HepG2 (cell line): Measurements from ENCODE around the gene MIDN. TPM values are rescaled to one million over a fixed set of nuclear protein-coding genes. Genes with fewer than 3 reads are reported as not detected.

Experiments used
- FOXA3 ChIP-seq: IDR thresholded peaks from 2 replicates; pipeline ENCODE4 v1.6.1; 2016; ENCODE audit warnings: missing genetic modification reagents, missing compliant biosample characterization
- GMEB2 ChIP-seq: IDR thresholded peaks from 2 replicates; pipeline ENCODE4 v1.6.1; 2016; ENCODE audit warnings: missing biosample characterization, missing genetic modification reagents, low read depth
- GZF1 ChIP-seq: sonication (generic); formaldehyde crosslinking; IDR thresholded peaks from 2 replicates; pipeline ENCODE4 v1.5.1; 2020; ENCODE audit warnings: mild to moderate bottlenecking, missing genetic modification reagents
- HNF1B ChIP-seq: sonication (generic); formaldehyde crosslinking; IDR thresholded peaks from 2 replicates; pipeline ENCODE4 v1.5.1; 2020; ENCODE audit warnings: mild to moderate bottlenecking, moderate library complexity, missing genetic modification reagents
- JUNB ChIP-seq: sonication (generic); formaldehyde crosslinking; IDR thresholded peaks from 2 replicates; pipeline ENCODE4 v1.8.0; 2022; ENCODE audit warnings: missing genetic modification reagents, mild to moderate bottlenecking, borderline replicate concordance
- KLF12 ChIP-seq: sonication (generic); formaldehyde crosslinking; IDR thresholded peaks from 2 replicates; pipeline ENCODE4 v1.4.0; 2020; ENCODE audit warnings: missing genetic modification reagents, borderline replicate concordance
- MATR3 ChIP-seq: sonication (generic); formaldehyde crosslinking; IDR thresholded peaks from 2 replicates; pipeline ENCODE4 v1.4.0; 2020; ENCODE audit warnings: missing genetic modification reagents
- NRL ChIP-seq: sonication (generic); formaldehyde crosslinking; IDR thresholded peaks from 2 replicates; pipeline ENCODE4 v1.5.0; 2020; ENCODE audit warnings: missing genetic modification reagents, mild to moderate bottlenecking, moderate library complexity, borderline replicate concordance
- PHF21A ChIP-seq: sonication (generic); formaldehyde crosslinking; IDR thresholded peaks from 2 replicates; pipeline ENCODE4 v1.5.0; 2020; ENCODE audit warnings: mild to moderate bottlenecking, missing genetic modification reagents
- SNRNP70 ChIP-seq: fragments of 200-400 bp; formaldehyde crosslinking; IDR thresholded peaks from 2 replicates; pipeline ENCODE4 v1.6.1; 2017; ENCODE audit warnings: mild to moderate bottlenecking, low read depth, low read length, moderate library complexity
- YEATS4 ChIP-seq: sonication (generic); formaldehyde crosslinking; IDR thresholded peaks from 2 replicates; pipeline ENCODE4 v1.4.0; 2020; ENCODE audit warnings: missing genetic modification reagents, borderline replicate concordance
- ZNF10 ChIP-seq: sonication (generic); formaldehyde crosslinking; IDR thresholded peaks from 2 replicates; pipeline ENCODE4 v1.4.0; 2020; ENCODE audit warnings: mild to moderate bottlenecking, low read depth, missing genetic modification reagents, borderline replicate concordance
- ZNF329 ChIP-seq: sonication (generic); formaldehyde crosslinking; IDR thresholded peaks from 2 replicates; pipeline ENCODE4 v1.9.0; 2021; ENCODE audit warnings: low read depth, mild to moderate bottlenecking, missing genetic modification reagents
- ZNF570 ChIP-seq: sonication (generic); formaldehyde crosslinking; IDR thresholded peaks from 2 replicates; pipeline ENCODE4 v1.4.0; 2020; ENCODE audit warnings: mild to moderate bottlenecking, missing genetic modification reagents, borderline replicate concordance
- ZNF589 ChIP-seq: sonication (generic); formaldehyde crosslinking; conservative IDR thresholded peaks from 2 replicates; pipeline ENCODE4 v1.8.0; 2022; ENCODE audit warnings: mild to moderate bottlenecking, moderate library complexity, missing genetic modification reagents
- ZNF773 ChIP-seq: sonication (generic); formaldehyde crosslinking; IDR thresholded peaks from 2 replicates; pipeline ENCODE4 v1.4.0; 2020; ENCODE audit warnings: missing genetic modification reagents, borderline replicate concordance
- ZSCAN29 ChIP-seq: sonication (generic); formaldehyde crosslinking; conservative IDR thresholded peaks from 2 replicates; pipeline ENCODE4 v1.4.0; 2020; ENCODE audit warnings: mild to moderate bottlenecking, missing genetic modification reagents
- polyA plus RNA-seq, 8 experiments: library from polyadenylated mRNA; depleted of rRNA in 3 of 8; stranded (reverse) in 7 of 8; unstranded in 1 of 8; fragments of >200 nt; fragmentation: Illumina TruSeq in 4 of 8; extraction: Trizol in 4 of 8; gene quantifications; 2 replicates each; pipeline versions ENCODE4 v1.2.1 to v1.2.3, GENCODE V29; 2011 to 2016; ENCODE audit warnings: low read depth in 4 of 8, missing spikeins in 1 of 8, mixed read lengths in 1 of 8; ENCODE audit not compliant: insufficient read depth in 1 of 8
- total RNA-seq, 5 experiments: library from RNA; depleted of rRNA; stranded (reverse); fragments of >200 nt; fragmentation: Illumina TruSeq; extraction: Trizol; gene quantifications; 2 replicates each; pipeline ENCODE4 v1.2.3, GENCODE V29; 2016; ENCODE audit warnings: low read depth in 1 of 5
- TF ChIP-seq, protein P1 (sequence below): sonication (generic); formaldehyde crosslinking; IDR thresholded peaks from 2 replicates; pipeline ENCODE4 v1.4.0; 2020; ENCODE audit warnings: missing genetic modification reagents
- TF ChIP-seq, protein P2 (sequence below): fragments of 450-650 bp; IDR thresholded peaks from 2 replicates; pipeline ENCODE4 v1.6.1; 2017
- TF ChIP-seq, protein P3 (sequence below): sonication (generic); formaldehyde crosslinking; IDR thresholded peaks from 2 replicates; pipeline ENCODE4 v1.8.1; 2023; ENCODE audit warnings: mild to moderate bottlenecking, moderate library complexity, missing genetic modification reagents

MIDN gene
- total and polyA plus RNA-seq, 2 of the 13 experiments (the other 11 are each of a cell fraction or from before 2014, with no cell fraction given) = 8.4 to 18.0 TPM

DNA sequence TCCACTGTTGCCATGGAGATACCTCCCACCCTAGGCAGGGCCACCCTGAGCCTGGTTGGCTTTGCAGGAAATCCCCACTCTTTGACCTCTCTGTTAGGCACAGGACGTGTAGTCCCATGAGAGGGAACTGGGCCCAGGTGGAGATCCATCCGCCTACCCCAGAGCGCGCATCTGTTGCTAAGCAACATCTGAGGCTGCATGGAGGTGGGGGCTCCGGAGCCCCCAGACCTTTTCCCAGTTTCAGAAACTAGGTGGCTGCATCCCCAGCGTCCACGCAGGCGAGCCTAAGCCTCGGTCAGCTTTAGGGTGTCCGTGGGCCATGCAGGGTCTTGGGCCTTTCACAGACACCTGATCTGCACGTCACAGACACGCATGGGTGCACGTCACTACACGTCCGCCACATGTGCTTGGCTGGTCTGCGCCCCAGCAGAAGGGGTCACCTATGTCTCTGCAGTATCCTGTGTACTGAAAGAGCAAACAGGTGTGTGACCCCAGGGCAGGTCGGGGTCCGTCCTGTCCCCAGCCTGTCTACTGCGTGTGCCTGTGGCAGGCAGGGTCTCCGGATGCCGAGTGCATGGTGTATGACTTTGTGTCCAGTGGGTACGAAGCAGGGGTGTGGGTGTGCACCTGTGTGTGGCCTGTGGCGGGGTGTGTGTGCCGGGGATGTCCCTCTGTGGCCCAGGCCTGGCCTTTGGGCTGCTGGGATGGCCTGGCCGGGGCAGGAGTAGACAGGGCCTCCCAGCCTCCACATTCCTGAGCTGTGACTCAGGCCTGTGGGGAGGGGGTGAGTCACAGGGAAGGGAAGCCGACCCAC lies 16.6 kb downstream of the MIDN start (continued):
- TF ChIP-seq, protein P1, sequence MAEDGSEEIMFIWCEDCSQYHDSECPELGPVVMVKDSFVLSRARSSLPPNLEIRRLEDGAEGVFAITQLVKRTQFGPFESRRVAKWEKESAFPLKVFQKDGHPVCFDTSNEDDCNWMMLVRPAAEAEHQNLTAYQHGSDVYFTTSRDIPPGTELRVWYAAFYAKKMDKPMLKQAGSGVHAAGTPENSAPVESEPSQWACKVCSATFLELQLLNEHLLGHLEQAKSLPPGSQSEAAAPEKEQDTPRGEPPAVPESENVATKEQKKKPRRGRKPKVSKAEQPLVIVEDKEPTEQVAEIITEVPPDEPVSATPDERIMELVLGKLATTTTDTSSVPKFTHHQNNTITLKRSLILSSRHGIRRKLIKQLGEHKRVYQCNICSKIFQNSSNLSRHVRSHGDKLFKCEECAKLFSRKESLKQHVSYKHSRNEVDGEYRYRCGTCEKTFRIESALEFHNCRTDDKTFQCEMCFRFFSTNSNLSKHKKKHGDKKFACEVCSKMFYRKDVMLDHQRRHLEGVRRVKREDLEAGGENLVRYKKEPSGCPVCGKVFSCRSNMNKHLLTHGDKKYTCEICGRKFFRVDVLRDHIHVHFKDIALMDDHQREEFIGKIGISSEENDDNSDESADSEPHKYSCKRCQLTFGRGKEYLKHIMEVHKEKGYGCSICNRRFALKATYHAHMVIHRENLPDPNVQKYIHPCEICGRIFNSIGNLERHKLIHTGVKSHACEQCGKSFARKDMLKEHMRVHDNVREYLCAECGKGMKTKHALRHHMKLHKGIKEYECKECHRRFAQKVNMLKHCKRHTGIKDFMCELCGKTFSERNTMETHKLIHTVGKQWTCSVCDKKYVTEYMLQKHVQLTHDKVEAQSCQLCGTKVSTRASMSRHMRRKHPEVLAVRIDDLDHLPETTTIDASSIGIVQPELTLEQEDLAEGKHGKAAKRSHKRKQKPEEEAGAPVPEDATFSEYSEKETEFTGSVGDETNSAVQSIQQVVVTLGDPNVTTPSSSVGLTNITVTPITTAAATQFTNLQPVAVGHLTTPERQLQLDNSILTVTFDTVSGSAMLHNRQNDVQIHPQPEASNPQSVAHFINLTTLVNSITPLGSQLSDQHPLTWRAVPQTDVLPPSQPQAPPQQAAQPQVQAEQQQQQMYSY (CRISPR knock-in tag) = no peak
- TF ChIP-seq HNF1B (CRISPR knock-in tag) (0 out of 2 replicates have a peak, but pooled peaks have one; percentile 35), FOXA3 (CRISPR knock-in tag) (0 out of 2 replicates have a peak, but pooled peaks have one; percentile 20), PHF21A (peak; percentile 92), YEATS4 (CRISPR knock-in tag) (no peak), ZNF10 (CRISPR knock-in tag) (no peak), GMEB2 (CRISPR knock-in tag) (no peak), KLF12 (CRISPR knock-in tag) (no peak), NRL (CRISPR knock-in tag) (no peak), MATR3 (no peak), ZNF589 (CRISPR knock-in tag) (0 out of 2 replicates have a peak, but pooled peaks have one; percentile 40), ZNF329 (CRISPR knock-in tag) (no peak), SNRNP70 (no peak), ZNF570 (CRISPR knock-in tag) (no peak), ZSCAN29 (CRISPR knock-in tag) (no peak), JUNB (CRISPR knock-in tag) (peak; percentile 100), GZF1 (CRISPR knock-in tag) (no peak), ZNF773 (no peak)
- TF ChIP-seq, protein P2, sequence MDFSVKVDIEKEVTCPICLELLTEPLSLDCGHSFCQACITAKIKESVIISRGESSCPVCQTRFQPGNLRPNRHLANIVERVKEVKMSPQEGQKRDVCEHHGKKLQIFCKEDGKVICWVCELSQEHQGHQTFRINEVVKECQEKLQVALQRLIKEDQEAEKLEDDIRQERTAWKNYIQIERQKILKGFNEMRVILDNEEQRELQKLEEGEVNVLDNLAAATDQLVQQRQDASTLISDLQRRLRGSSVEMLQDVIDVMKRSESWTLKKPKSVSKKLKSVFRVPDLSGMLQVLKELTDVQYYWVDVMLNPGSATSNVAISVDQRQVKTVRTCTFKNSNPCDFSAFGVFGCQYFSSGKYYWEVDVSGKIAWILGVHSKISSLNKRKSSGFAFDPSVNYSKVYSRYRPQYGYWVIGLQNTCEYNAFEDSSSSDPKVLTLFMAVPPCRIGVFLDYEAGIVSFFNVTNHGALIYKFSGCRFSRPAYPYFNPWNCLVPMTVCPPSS = no peak
- TF ChIP-seq, protein P3, sequence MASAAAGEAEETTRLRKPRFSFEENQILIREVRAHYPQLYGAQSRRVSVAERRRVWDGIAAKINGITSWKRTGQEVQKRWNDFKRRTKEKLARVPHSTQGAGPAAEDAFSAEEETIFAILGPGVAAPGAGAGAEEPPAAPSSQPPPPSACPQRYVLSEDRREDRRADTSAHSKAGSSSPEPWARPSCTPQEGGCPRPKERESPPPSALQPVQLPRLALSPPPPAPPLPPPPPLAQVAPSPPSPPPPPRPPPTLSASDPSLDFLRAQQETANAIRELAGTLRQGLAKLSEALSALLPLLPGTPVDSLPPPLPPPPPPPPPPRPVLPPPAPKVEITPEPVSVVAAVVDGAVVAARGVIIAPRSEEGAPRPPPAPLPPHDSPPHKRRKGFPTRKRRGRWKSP = no peak
